Subcutaneous abdominal adipose tissue (tissue), 5 donors: ENCODE measurements around the gene ROCK1.
A peak's percentile ranks its signal among the peaks of the same experiment; 100 is the strongest.

Source experiments
- H3K27ac ChIP-seq: one replicate; pipeline ENCODE4 v1.7.0; 2013; ENCODE audit warnings: low read depth, mild to moderate bottlenecking, inconsistent platforms, low read length, moderate library complexity
- H3K27me3 ChIP-seq, 5 donors: one replicate each; pipeline ENCODE4 v1.7.0; 2013; ENCODE audit warnings: low read length in 5 of 5, inconsistent platforms in 1 of 5; ENCODE audit not compliant: control insufficient read depth in 5 of 5, insufficient read depth in 4 of 5
- H3K36me3 ChIP-seq, 5 donors: one replicate each; pipeline ENCODE4 v1.7.0; 2013; ENCODE audit warnings: low read length in 5 of 5; ENCODE audit not compliant: control insufficient read depth in 5 of 5, insufficient read depth in 5 of 5
- H3K4me1 ChIP-seq, 5 donors: one replicate each; pipeline ENCODE4 v1.7.0; 2013; ENCODE audit warnings: low read length in 5 of 5, mild to moderate bottlenecking in 3 of 5, moderate library complexity in 1 of 5; ENCODE audit not compliant: control insufficient read depth in 5 of 5, insufficient read depth in 5 of 5
- H3K4me3 ChIP-seq, 5 donors: one replicate each; pipeline ENCODE4 v1.7.0; 2013; ENCODE audit warnings: low read length in 5 of 5, low read depth in 1 of 5
- H3K9ac ChIP-seq, 5 donors: one replicate each; pipeline ENCODE4 v1.7.0; 2013; ENCODE audit warnings: low read length in 5 of 5, mild to moderate bottlenecking in 4 of 5, moderate library complexity in 3 of 5
- H3K9me3 ChIP-seq, 5 donors: one replicate each; pipeline ENCODE4 v1.7.0; 2013; ENCODE audit warnings: low read length in 5 of 5; ENCODE audit not compliant: control insufficient read depth in 5 of 5
- donor health status: healthy.
- donor health status: healthy.
- donor health status: healthy.
- donor health status: healthy.
- donor health status: healthy.

The ROCK1 gene

GRCh38 chr18:21129566-21130216 is 18.1 kb upstream of the ROCK1 start:
- H3K27me3 ChIP-seq: no peaks in the 10 kb centered on the region
- H3K9me3 ChIP-seq: no peaks in the 10 kb centered on the region
- no peak overlapping the region for H3K4me3 ChIP-seq
- peak overlapping the region in 1 of 5 donors; percentile 15 for H3K9ac ChIP-seq
- H3K27ac ChIP-seq: no peak overlapping the region
- H3K36me3 ChIP-seq: no peaks in the 10 kb centered on the region
- peaks cover 0 to 4% (median 0%) of the 10 kb centered on the region in 5 donors for H3K4me1 ChIP-seq

GRCh38 chr18:21123290-21123926 is 11.8 kb upstream of the ROCK1 start:
- H3K27me3 ChIP-seq: no peaks in the 10 kb centered on the region
- H3K4me3 ChIP-seq: no peak overlapping the region
- H3K9ac ChIP-seq: no peak overlapping the region
- no peaks in the 10 kb centered on the region for H3K36me3 ChIP-seq
- H3K27ac ChIP-seq: no peak overlapping the region
- no peaks in the 10 kb centered on the region for H3K9me3 ChIP-seq
- peaks cover 0 to 2% (median under 1%) of the 10 kb centered on the region in 5 donors for H3K4me1 ChIP-seq

GRCh38 chr18:21118806-21119205 is 7.2 kb upstream of the ROCK1 start:
- Histone ChIP-seq H3K27ac (no peak overlapping the region), H3K4me3 (no peak overlapping the region), H3K9ac (no peak overlapping the region), H3K27me3 (no peaks in the 10 kb centered on the region), H3K9me3 (no peaks in the 10 kb centered on the region), H3K4me1 (peaks cover 0 to 21% (median 10%) of the 10 kb centered on the region in 5 donors), H3K36me3 (no peaks in the 10 kb centered on the region)

GRCh38 chr18:21117409-21118131 is 6.0 kb upstream of the ROCK1 start:
- peaks cover 0 to 23% (median 14%) of the 10 kb centered on the region in 5 donors for H3K4me1 ChIP-seq
- H3K9ac ChIP-seq: no peak overlapping the region
- no peaks in the 10 kb centered on the region for H3K27me3 ChIP-seq
- H3K4me3 ChIP-seq: peak overlapping the region in 2 of 5 donors; percentile 15 to 28
- no peaks in the 10 kb centered on the region for H3K9me3 ChIP-seq
- peak overlapping the region; percentile 7 for H3K27ac ChIP-seq
- no peaks in the 10 kb centered on the region for H3K36me3 ChIP-seq

GRCh38 chr18:21115519-21116411 is 4.2 kb upstream of the ROCK1 start:
- H3K27me3 ChIP-seq: no peaks in the 10 kb centered on the region
- no peak overlapping the region for H3K9ac ChIP-seq
- no peaks in the 10 kb centered on the region for H3K36me3 ChIP-seq
- H3K27ac ChIP-seq: no peak overlapping the region
- H3K4me3 ChIP-seq: no peak overlapping the region
- no peaks in the 10 kb centered on the region for H3K9me3 ChIP-seq
- peaks cover 0 to 30% (median 18%) of the 10 kb centered on the region in 5 donors for H3K4me1 ChIP-seq

GRCh38 chr18:21112543-21113105 is 1.0 kb upstream of the ROCK1 start:
- Histone ChIP-seq H3K27ac (peak overlapping the region; percentile 82), H3K9ac (peak overlapping the region; percentile 57 to 85 (median 80)), H3K4me1 (peaks cover 0 to 47% (median 37%) of the 10 kb centered on the region in 5 donors), H3K36me3 (no peaks in the 10 kb centered on the region), H3K27me3 (no peaks in the 10 kb centered on the region), H3K9me3 (no peaks in the 10 kb centered on the region), H3K4me3 (peak overlapping the region; percentile 83 to 99 (median 90))

GRCh38 chr18:21112140-21112473 is 494 bp upstream of the ROCK1 start:
- Histone ChIP-seq H3K4me3 (peak overlapping the region; percentile 83 to 99 (median 90)), H3K27me3 (no peaks in the 10 kb centered on the region), H3K9ac (peak overlapping the region; percentile 57 to 85 (median 80)), H3K36me3 (no peaks in the 10 kb centered on the region), H3K9me3 (no peaks in the 10 kb centered on the region), H3K4me1 (peaks cover 0 to 46% (median 36%) of the 10 kb centered on the region in 5 donors), H3K27ac (peak overlapping the region; percentile 82)

GRCh38 chr18:21110713-21111345 is 784 bp downstream of the ROCK1 start:
- H3K4me3 ChIP-seq: peak overlapping the region; percentile 85 to 99 (median 98)
- H3K27ac ChIP-seq: peak overlapping the region; percentile 95
- H3K27me3 ChIP-seq: no peaks in the 10 kb centered on the region
- H3K36me3 ChIP-seq: no peaks in the 10 kb centered on the region
- H3K9me3 ChIP-seq: no peaks in the 10 kb centered on the region
- peaks cover 0 to 52% (median 43%) of the 10 kb centered on the region in 5 donors for H3K4me1 ChIP-seq
- H3K9ac ChIP-seq: peak overlapping the region; percentile 31 to 97 (median 92)
